Transverse colon (tissue), 4 donors: Measurements from ENCODE around the gene PLD4. TPM values are rescaled to one million over a fixed set of nuclear protein-coding genes. Genes with fewer than 3 reads are reported as not detected.
A peak's percentile ranks its signal among the peaks of the same experiment; 100 is the strongest.

Source experiments
- DNase-seq: peaks from one replicate; pipeline ENCODE4 v3.0.0-alpha.2; 2019
- H3K27ac ChIP-seq, 4 donors: fragments of 200-600 bp; sonication (generic); 2 replicates each; pipeline ENCODE4 v1.5.1; 2016 to 2018; ENCODE audit warnings: inconsistent platforms in 4 of 4
- H3K27me3 ChIP-seq: fragments of 200-600 bp; sonication (generic); 2 replicates; pipeline ENCODE4 v1.5.1; 2017; ENCODE audit warnings: inconsistent platforms
- H3K36me3 ChIP-seq, 4 donors: fragments of 200-600 bp; sonication (generic); 2 replicates each; pipeline ENCODE4 v1.5.1; 2017 to 2019; ENCODE audit warnings: inconsistent platforms in 4 of 4
- H3K4me1 ChIP-seq, 4 donors: fragments of 200-600 bp; sonication (generic); 2 replicates each; pipeline ENCODE4 v1.5.1; 2017 to 2020; ENCODE audit warnings: inconsistent platforms in 4 of 4
- H3K4me3 ChIP-seq, 4 donors: fragments of 200-600 bp; sonication (generic); 1 replicate in 1 of 4; 2 replicates in 3 of 4; pipeline versions ENCODE4 v1.5.1 to v1.6.1; 2017 to 2019; ENCODE audit warnings: inconsistent platforms in 4 of 4
- H3K9me3 ChIP-seq, 2 donors: fragments of 200-600 bp; sonication (generic); 2 replicates each; pipeline ENCODE4 v1.5.1; 2017 to 2019; ENCODE audit warnings: inconsistent platforms in 2 of 2
- EP300 ChIP-seq: sonication (generic); formaldehyde crosslinking; IDR thresholded peaks from one replicate; pipeline ENCODE4 v1.6.1; 2017; ENCODE audit warnings: antibody characterized with exemption, low read depth
- POLR2A ChIP-seq: fragments of 450-650 bp; IDR thresholded peaks from one replicate; pipeline ENCODE4 v1.6.1; 2016; ENCODE audit warnings: antibody characterized with exemption, mild to moderate bottlenecking, moderate library complexity
- POLR2AphosphoS5 ChIP-seq, 3 donors: sonication (generic); formaldehyde crosslinking; IDR thresholded peaks; one replicate each; pipeline ENCODE4 v1.6.1; 2016; ENCODE audit warnings: antibody characterized with exemption in 3 of 3
- WGBS, 2 donors: methylation state at CpG; one replicate each; pipeline ENCODE4 v1.1.5; 2018; ENCODE audit warnings: low coverage in 1 of 2; 5-methylcytosine and 5-hydroxymethylcytosine counted together
- in situ Hi-C, 4 donors: fragments of 200-750 bp; cut with MboI; loops; one replicate each; pipeline versions ENCODE4 v1.15.0 to v1.15.1; 2017; ENCODE audit warnings: low sequenced_read_pairs in 3 of 4, low pct_ligation_motif_present in 1 of 4, low pct_unique_long_range_greater_than_20kb in 1 of 4
- intact Hi-C: fragments of 100-400 bp; cut with DNase I; formaldehyde crosslinking; loops from one replicate; pipeline ENCODE4 v1.15.1; 2023; ENCODE audit warnings: low total_unique reads
- total RNA-seq, 4 donors: library from RNA; depleted of rRNA; stranded (reverse); fragments of >200 nt; gene quantifications; one replicate each; pipeline ENCODE4 v1.1.0, GENCODE V29; 2016
- TF ChIP-seq, protein P1 (sequence below), 5 experiments: fragments of 200-600 bp in 3 of 5; fragments of 450-650 bp in 2 of 5; sonication (generic) in 3 of 5; IDR thresholded peaks; 1 replicate in 2 of 5; 2 replicates in 3 of 5; pipeline ENCODE4 v1.5.1; 2016 to 2017; ENCODE audit warnings: antibody characterized with exemption in 5 of 5, inconsistent platforms in 3 of 5, mild to moderate bottlenecking in 2 of 5, moderate library complexity in 1 of 5

PLD4 gene
- total RNA-seq, 4 donors from 2014 or later: 1.1 TPM; not detected in 2

DNA sequence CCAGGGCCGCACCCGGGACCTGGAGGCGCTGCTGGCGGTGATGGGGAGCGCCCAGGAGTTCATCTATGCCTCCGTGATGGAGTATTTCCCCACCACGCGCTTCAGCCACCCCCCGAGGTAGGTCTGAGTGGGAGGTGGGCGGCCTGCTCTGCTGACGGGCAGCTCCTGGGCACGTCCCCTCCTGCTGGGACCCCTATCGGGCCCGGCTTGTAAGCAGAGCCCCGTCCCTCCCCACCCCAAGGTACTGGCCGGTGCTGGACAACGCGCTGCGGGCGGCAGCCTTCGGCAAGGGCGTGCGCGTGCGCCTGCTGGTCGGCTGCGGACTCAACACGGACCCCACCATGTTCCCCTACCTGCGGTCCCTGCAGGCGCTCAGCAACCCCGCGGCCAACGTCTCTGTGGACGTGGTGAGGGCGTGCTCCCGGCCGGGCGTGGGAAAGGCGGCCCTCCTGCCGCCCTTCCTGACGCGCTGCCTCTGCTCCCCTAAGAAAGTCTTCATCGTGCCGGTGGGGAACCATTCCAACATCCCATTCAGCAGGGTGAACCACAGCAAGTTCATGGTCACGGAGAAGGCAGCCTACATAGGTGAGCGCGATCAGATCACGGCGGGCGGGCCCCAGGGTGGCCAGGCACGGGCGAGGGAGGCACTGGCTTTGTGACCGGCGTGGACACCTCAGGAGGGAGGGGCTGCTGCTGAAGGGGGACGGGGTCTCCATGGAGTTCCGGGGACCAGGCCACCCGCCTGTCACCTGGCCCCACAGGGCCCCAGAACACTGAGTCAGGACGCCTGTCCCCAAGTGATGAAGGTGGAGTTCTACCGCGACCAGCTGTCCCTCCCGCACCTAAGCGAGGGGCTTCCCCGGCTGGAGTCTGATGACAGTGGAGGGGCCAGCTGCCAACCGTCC lies 7.3 kb downstream of the PLD4 start:
- Histone ChIP-seq H3K4me1 (peaks cover 0 to 13% (median 7%) of the 10 kb centered on the region in 4 donors), H3K4me3 (peak overlapping the region in 1 of 4 donors; percentile 56), H3K9me3 (no peaks in the 10 kb centered on the region), H3K27ac (peak overlapping the region in 1 of 4 donors; percentile 75), H3K27me3 (peaks cover 47% of the 10 kb centered on the region), H3K36me3 (no peaks in the 10 kb centered on the region)
- in situ Hi-C loops: no loop called here
- intact Hi-C loops: no loop called here
- TF ChIP-seq, protein P1, sequence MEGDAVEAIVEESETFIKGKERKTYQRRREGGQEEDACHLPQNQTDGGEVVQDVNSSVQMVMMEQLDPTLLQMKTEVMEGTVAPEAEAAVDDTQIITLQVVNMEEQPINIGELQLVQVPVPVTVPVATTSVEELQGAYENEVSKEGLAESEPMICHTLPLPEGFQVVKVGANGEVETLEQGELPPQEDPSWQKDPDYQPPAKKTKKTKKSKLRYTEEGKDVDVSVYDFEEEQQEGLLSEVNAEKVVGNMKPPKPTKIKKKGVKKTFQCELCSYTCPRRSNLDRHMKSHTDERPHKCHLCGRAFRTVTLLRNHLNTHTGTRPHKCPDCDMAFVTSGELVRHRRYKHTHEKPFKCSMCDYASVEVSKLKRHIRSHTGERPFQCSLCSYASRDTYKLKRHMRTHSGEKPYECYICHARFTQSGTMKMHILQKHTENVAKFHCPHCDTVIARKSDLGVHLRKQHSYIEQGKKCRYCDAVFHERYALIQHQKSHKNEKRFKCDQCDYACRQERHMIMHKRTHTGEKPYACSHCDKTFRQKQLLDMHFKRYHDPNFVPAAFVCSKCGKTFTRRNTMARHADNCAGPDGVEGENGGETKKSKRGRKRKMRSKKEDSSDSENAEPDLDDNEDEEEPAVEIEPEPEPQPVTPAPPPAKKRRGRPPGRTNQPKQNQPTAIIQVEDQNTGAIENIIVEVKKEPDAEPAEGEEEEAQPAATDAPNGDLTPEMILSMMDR (IDR thresholded peaks at IDR 0.05): no peak
- no peak for TF ChIP-seq EP300
- no peak for TF ChIP-seq POLR2A
- WGBS, 2 donors: 48 to 55% methylated on average over 14 to 49 of the region's 64 CpGs
- no peak for DNase-seq

DNA sequence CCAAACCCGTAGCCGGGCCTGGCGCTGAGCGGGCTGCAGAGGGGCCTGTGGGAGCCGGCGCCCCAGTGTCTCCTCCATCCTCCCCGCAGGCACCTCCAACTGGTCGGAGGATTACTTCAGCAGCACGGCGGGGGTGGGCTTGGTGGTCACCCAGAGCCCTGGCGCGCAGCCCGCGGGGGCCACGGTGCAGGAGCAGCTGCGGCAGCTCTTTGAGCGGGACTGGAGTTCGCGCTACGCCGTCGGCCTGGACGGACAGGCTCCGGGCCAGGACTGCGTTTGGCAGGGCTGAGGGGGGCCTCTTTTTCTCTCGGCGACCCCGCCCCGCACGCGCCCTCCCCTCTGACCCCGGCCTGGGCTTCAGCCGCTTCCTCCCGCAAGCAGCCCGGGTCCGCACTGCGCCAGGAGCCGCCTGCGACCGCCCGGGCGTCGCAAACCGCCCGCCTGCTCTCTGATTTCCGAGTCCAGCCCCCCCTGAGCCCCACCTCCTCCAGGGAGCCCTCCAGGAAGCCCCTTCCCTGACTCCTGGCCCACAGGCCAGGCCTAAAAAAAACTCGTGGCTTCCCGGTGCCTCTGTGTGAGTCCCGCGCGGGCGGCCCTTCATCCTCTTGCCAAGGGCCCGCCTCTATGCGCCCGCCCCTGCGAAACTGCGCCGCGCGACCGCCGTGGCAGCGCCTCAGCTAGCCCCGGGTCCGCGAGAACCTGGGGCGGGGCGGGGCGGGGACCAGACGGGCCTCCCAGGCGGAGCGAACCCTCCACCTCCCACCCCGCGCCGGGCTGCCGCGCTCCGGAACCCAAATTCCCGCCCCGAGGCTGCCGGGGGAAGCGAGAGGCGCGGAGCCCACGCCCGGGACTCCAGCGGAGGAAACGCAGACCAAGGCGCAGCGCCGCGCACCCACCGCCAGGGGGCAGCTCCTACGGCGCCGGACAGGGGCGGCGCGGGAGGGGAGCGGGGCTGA lies 8.3 kb downstream of the PLD4 start:
- Histone ChIP-seq H3K4me3 (peak overlapping the region; percentile 27 to 60 (median 52)), H3K36me3 (no peaks in the 10 kb centered on the region), H3K9me3 (no peaks in the 10 kb centered on the region), H3K27me3 (peaks cover 48% of the 10 kb centered on the region), H3K27ac (peak overlapping the region; percentile 39 to 75 (median 56)), H3K4me1 (peaks cover 0 to 13% (median 7%) of the 10 kb centered on the region in 4 donors)
- TF ChIP-seq POLR2A (no peak), POLR2AphosphoS5 (IDR thresholded peaks at IDR 0.05) (peak in 1 of 3 donors; percentile 13), EP300 (no peak)
- TF ChIP-seq, protein P1 (IDR thresholded peaks at IDR 0.05): peak; percentile 38 to 91 (median 69)
- WGBS, 2 donors: 21% methylated on average over 56 of the region's 100 CpGs; no CpG with 5 or more reads in 1 of the 2 donors
- intact Hi-C loops (no loop called here), in situ Hi-C loops (no loop called here)
- DNase-seq: peak; percentile 84

DNA sequence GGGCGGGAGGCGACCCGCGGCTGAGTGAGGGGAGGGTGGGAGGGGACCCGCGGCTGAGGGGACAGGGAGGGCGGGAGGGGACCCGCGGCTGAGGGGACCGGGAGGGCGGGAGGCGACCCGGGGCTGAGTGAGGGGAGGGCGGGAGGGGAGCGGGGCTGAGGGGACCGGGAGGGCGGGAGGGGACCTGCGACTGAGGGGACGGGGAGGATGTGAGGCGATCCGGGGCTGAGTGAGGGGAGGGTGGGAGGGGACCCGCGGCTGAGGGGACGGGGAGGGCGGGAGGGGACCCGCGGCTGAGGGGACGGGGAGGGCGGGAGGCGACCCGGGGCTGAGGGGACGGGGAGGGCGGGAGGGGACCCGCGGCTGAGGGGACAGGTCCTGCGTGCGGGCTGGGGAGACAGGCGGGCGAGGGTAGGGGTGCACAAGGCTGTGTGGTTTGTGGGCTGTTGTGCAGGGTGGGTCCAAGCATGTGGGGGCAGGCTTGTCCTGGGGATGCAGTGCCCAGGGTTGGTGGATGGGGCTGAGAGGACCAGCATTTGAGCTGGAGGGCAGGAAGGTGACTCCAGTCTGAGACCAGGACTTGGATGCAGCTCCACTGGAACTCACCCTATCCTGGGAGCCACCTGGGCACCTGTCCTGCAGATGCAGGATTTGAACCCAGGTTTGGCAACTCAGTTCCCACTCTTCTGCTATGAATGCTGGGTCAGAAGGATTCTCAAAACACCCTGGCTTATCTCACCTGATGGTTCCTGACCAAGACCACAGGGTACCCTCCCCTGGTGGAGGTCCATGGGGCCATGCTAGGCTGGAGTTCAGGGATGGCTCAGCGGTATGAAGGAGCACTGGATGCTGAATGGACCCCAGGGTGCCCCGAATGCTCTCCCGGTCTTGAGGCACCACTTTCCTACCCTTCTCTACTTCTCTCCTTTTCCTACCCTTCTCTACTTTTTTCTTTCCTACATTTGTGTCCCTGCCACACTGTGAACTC lies 9.4 kb downstream of the PLD4 start:
- TF ChIP-seq, protein P1 (IDR thresholded peaks at IDR 0.05): no peak
- TF ChIP-seq POLR2A (no peak), POLR2AphosphoS5 (IDR thresholded peaks at IDR 0.05) (no peak), EP300 (no peak)
- 41 to 75% methylated on average over 4 to 9 of the region's 42 CpGs for WGBS, 2 donors
- peaks cover 0 to 13% (median 7%) of the 10 kb centered on the region in 4 donors for H3K4me1 ChIP-seq
- in situ Hi-C loops: no loop called here
- peak overlapping the region in 3 of 4 donors; percentile 27 to 56 (median 49) for H3K4me3 ChIP-seq
- H3K27ac ChIP-seq: peak overlapping the region in 2 of 4 donors; percentile 39 to 48
- H3K9me3 ChIP-seq: no peaks in the 10 kb centered on the region
- no peak for DNase-seq
- no peaks in the 10 kb centered on the region for H3K36me3 ChIP-seq
- H3K27me3 ChIP-seq: peaks cover 57% of the 10 kb centered on the region
- intact Hi-C loops: no loop called here
